ENCODE measurements around the gene ACTL8. TPM values are rescaled to one million over a fixed set of nuclear protein-coding genes. Genes with fewer than 3 reads are reported as not detected.

ACTL8 gene
- total and polyA plus RNA-seq, 2 experiments from 2014 or later = 0.38 to 0.71 TPM

DNA sequence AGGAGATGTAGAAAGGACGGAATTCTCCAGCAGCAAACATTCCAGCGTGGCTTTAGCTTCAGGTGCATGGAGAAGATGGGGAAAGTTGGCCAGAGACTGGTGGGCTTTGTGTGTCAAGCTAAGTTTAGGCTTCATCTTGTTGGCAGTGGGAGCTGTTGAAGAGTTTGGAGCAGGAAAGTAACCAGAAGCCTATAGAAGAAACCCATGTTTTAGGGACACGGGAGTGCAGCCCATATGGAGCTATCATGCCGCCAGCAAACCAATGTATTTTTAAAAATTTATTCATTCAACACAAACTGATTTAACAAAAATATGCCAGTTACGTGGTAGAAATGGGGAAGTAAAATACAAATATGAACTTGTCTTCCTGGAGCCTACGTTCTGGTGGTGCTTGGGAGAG is 53.7 kb downstream of the ACTL8 start (continued):
- TF ChIP-seq, protein P1, sequence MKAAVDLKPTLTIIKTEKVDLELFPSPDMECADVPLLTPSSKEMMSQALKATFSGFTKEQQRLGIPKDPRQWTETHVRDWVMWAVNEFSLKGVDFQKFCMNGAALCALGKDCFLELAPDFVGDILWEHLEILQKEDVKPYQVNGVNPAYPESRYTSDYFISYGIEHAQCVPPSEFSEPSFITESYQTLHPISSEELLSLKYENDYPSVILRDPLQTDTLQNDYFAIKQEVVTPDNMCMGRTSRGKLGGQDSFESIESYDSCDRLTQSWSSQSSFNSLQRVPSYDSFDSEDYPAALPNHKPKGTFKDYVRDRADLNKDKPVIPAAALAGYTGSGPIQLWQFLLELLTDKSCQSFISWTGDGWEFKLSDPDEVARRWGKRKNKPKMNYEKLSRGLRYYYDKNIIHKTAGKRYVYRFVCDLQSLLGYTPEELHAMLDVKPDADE (IDR thresholded peaks at IDR 0.05) = no peak
- TF ChIP-seq ZNF331 (CRISPR knock-in tag; IDR thresholded peaks at IDR 0.05; ENCODE audit: low read depth) = no peak
- TF ChIP-seq, protein P2, sequence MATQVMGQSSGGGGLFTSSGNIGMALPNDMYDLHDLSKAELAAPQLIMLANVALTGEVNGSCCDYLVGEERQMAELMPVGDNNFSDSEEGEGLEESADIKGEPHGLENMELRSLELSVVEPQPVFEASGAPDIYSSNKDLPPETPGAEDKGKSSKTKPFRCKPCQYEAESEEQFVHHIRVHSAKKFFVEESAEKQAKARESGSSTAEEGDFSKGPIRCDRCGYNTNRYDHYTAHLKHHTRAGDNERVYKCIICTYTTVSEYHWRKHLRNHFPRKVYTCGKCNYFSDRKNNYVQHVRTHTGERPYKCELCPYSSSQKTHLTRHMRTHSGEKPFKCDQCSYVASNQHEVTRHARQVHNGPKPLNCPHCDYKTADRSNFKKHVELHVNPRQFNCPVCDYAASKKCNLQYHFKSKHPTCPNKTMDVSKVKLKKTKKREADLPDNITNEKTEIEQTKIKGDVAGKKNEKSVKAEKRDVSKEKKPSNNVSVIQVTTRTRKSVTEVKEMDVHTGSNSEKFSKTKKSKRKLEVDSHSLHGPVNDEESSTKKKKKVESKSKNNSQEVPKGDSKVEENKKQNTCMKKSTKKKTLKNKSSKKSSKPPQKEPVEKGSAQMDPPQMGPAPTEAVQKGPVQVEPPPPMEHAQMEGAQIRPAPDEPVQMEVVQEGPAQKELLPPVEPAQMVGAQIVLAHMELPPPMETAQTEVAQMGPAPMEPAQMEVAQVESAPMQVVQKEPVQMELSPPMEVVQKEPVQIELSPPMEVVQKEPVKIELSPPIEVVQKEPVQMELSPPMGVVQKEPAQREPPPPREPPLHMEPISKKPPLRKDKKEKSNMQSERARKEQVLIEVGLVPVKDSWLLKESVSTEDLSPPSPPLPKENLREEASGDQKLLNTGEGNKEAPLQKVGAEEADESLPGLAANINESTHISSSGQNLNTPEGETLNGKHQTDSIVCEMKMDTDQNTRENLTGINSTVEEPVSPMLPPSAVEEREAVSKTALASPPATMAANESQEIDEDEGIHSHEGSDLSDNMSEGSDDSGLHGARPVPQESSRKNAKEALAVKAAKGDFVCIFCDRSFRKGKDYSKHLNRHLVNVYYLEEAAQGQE (IDR thresholded peaks at IDR 0.05; ENCODE audit: unreplicated experiment) = no peak
- no peak for TF ChIP-seq CREB1 (CRISPR knock-in tag; IDR thresholded peaks at IDR 0.05; ENCODE audit: low read depth)
- TF ChIP-seq STAT1 (IDR thresholded peaks at IDR 0.05; ENCODE audit: unreplicated experiment) = no peak
- TF ChIP-seq POLR2AphosphoS5 (IDR thresholded peaks at IDR 0.05; ENCODE audit: low read depth) = no peak
- TF ChIP-seq JUNB (IDR thresholded peaks at IDR 0.05; ENCODE audit: unreplicated experiment) = no peak
- no peak for TF ChIP-seq EZH2phosphoT487 (IDR thresholded peaks at IDR 0.05; ENCODE audit: unreplicated experiment)
- no peak for TF ChIP-seq EZH2 (IDR thresholded peaks at IDR 0.05; ENCODE audit: low read depth, unreplicated experiment)
- TF ChIP-seq, protein P3, sequence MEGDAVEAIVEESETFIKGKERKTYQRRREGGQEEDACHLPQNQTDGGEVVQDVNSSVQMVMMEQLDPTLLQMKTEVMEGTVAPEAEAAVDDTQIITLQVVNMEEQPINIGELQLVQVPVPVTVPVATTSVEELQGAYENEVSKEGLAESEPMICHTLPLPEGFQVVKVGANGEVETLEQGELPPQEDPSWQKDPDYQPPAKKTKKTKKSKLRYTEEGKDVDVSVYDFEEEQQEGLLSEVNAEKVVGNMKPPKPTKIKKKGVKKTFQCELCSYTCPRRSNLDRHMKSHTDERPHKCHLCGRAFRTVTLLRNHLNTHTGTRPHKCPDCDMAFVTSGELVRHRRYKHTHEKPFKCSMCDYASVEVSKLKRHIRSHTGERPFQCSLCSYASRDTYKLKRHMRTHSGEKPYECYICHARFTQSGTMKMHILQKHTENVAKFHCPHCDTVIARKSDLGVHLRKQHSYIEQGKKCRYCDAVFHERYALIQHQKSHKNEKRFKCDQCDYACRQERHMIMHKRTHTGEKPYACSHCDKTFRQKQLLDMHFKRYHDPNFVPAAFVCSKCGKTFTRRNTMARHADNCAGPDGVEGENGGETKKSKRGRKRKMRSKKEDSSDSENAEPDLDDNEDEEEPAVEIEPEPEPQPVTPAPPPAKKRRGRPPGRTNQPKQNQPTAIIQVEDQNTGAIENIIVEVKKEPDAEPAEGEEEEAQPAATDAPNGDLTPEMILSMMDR (conservative IDR thresholded peaks at IDR 0.05; ENCODE audit: low read depth in 2 of 2) = no peak
- no peak for TF ChIP-seq ZNF114 (CRISPR knock-in tag; IDR thresholded peaks at IDR 0.05)

DNA sequence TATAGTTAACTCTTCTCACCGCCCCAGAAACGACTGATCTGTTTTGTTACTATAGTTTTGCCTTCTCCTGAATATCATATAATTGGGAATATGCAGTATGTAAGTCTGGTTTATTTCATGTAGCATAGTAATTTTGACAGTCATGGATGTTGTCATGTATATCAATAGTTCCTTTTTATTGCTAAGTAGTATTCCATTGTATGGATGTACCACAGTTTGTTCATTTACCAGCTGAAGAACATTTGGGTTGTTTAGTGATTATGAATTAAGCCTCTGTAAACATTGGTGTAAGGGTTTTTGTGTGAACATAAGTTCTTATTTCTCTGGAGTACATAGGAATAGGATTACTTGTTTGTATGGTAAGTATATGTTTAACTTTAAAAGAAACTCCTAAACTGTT is 55.5 kb downstream of the ACTL8 start:
- H3K4me1 Mint-ChIP-seq = no peaks in the 10 kb centered on the region
- ATAC-seq (no peak), DNase-seq (ENCODE audit: low spot score) (no peak)
- H3K27ac Mint-ChIP-seq = no peak overlapping the region
- Histone ChIP-seq H3K27me3 (ENCODE audit: insufficient read depth) (no peaks in the 10 kb centered on the region), H3K4me3 (no peak overlapping the region), H2AFZ (no peak overlapping the region), H3F3A (replicated peaks; ENCODE audit: low read depth) (no peaks in the 10 kb centered on the region), H3K4me2 (no peak overlapping the region), H3K4me1 (ENCODE audit: insufficient read depth) (no peaks in the 10 kb centered on the region), H3K9me2 (ENCODE audit: insufficient read depth) (peaks cover 3% of the 10 kb centered on the region; the same call in 1 of the 2 replicates), H3K27ac (ENCODE audit: low read depth) (no peak overlapping the region), H3K79me2 (replicated peaks; ENCODE audit: insufficient read depth) (no peaks in the 10 kb centered on the region), H4K20me1 (replicated peaks; ENCODE audit: insufficient read depth) (no peaks in the 10 kb centered on the region), H3K36me3 (ENCODE audit: insufficient read depth) (no peaks in the 10 kb centered on the region)
- H3K4me3 Mint-ChIP-seq = no peak overlapping the region
- no peaks in the 10 kb centered on the region for H3K36me3 Mint-ChIP-seq (ENCODE audit: low read depth)
- H3K9me3 Mint-ChIP-seq = peaks cover 4% of the 10 kb centered on the region; the same call in 1 of the 3 replicates
- no peak for TF ChIP-seq NANOG (IDR thresholded peaks at IDR 0.05; ENCODE audit: borderline replicate concordance)
- no peaks in the 10 kb centered on the region for H3K27me3 Mint-ChIP-seq (ENCODE audit: insufficient read depth, low read depth, poor library complexity)
